Measurements from ENCODE around the gene CLNS1A. TPM values are rescaled to one million over a fixed set of nuclear protein-coding genes. Genes with fewer than 3 reads are reported as not detected.
A peak's percentile ranks its signal among the peaks of the same experiment; 100 is the strongest.
"Not testable (repeated sequence)": the region's sequence is repeated elsewhere in the genome, so short reads cannot be mapped to it uniquely, and the experiment has no call there.

The CLNS1A gene
- total RNA-seq, 1 experiment from 2014 or later = 215 TPM

DNA sequence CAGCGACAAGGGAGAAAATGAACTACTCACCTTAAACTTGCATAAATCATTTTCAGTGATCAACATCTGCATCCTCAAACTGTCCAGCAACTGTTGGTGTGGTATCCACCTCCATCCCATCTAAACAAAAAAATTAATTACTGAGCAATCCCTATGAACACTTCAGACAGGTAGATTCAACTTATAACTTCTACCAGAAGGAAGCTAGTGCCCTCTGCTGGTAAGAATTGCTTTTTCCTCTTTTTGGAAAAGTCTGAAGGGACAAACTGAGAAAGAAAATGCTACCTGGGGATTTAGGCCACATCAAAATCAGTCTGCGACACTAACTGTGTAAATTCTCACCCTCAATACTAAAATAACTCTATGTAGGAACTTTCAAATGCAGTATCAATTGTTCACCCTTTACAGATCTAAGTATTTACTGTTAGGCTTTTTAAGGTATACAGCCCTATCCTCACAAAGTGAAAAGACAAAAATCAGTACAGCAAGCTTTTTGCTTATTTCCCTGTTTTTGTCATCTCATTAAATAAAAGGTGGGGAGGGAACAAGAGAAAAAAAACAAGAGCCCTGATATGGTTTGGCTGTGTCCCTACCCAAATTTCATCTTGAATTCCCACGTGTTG is 17.9 kb downstream of the CLNS1A start:
- DNase-seq (ENCODE audit: low spot score) = peak; percentile 14

DNA sequence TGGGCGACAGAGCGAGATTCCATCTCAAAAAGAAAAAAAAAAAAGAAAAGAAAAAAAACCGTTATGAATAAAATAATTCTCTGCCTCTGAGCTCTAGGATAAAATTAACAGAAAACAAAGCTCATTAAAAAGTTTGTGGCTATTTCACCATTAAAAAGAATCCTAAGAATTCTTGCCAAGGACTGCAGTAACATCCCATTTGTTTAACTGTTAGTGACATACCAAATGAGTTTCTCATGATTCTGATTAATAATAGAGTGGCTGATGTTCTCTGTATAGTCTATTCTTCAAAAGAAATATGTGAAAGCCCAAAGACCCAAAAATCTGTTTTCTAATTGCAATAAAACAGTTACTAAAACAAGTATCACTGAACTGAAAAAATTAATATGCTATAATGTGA is 19.7 kb downstream of the CLNS1A start:
- no peak for DNase-seq (ENCODE audit: low spot score)

- no peak for DNase-seq (ENCODE audit: low spot score)
Measured at GRCh38 chr11:77611921-77612320, 25.7 kb downstream of the CLNS1A start.

DNA sequence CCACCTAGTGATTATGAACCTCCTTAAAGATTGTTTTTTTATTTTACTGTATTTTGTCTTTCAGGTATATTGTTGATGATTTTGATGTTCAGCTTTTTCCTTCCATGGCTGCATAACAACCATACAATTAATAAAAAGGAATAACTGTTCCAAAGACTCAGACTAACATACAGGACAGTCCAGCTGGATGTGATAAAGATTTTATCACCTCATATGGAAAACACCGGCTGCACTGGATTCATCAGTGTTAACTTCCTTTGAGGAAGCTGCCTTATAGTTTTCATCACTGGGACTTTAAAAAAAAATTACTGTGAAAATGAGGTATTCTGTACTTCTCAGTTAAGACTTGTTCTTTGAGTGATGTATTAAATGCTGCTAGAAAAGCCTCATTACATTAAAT is 28.4 kb downstream of the CLNS1A start:
- no peak for DNase-seq (ENCODE audit: low spot score)

- DNase-seq (ENCODE audit: low spot score) = no peak
Measured at GRCh38 chr11:77604281-77604680, 33.3 kb downstream of the CLNS1A start.

DNA sequence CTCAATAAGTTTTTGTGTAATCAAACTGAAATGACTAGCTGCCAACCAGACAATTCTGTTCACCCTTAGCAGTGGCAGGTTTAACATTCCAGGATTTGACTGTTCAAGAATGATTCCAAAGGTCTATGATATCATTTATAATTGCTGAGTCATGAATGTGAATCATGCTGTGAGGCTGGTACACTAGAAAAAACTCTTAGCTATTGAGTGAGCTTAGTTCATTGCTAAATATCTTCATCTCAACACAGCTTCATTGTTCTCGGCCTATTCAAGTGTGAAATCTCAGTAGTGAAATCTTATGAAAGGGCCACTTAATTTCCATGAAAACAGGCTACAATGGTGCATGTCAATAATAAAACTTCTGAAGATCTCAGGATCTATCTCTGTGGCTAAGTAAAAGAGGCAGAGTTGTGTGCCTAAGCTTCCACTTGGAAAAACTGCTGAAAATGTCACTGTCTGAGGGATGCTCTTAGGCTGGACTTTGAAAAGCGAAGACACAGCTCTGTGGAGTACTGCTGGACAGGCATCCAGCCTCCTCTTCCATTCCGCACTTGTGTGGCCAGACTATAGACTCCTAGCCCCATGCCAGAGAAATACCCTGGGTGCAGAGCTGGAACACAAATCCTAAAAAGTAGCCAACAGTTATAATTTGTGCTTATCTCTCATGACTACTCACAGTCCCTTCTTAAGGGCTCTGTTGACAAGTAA is 35.1 kb downstream of the CLNS1A start:
- DNase-seq (ENCODE audit: low spot score) = peak; percentile 37

DNA sequence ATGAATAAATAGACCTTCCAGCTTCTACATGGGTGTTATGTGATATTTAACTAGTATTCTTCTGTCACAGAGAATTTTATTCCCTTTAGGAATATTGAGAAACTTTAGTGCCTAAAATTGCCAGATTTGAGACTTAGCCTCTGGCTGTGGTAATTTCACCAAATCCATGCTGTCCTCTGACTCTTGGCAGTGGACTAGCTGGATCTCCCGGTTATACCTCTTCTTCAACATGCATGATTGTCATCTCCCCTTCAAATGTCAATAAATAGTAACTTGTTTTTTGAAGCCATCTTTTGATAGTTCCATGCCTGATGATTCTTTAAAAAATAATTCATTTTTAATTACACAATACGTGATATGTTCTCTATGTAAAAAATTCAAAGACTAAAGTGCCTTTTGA is 39.4 kb downstream of the CLNS1A start:
- no peak for DNase-seq (ENCODE audit: low spot score)

GRCh38 chr11:77596626-77597025 is 41.0 kb downstream of the CLNS1A start:
- no peak for DNase-seq (ENCODE audit: low spot score)

DNA sequence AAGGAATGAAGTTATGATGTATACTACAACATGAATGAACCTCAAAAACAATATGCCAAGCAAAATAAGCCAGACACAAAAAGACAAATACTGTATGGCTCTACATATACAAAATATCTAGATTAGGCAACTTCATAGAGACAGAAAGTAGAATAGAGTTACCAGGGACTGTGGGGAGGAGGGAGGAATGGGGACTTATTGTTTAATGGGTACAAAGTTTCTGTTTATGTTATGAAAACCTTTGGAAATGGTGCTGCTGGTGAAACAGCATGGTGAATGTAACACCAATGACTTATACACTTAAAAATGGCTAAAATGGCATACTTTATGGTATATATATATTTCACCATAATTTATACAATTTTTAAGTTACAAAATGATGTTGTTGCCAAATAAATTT is 43.7 kb downstream of the CLNS1A start:
- no peak for DNase-seq (ENCODE audit: low spot score)

DNA sequence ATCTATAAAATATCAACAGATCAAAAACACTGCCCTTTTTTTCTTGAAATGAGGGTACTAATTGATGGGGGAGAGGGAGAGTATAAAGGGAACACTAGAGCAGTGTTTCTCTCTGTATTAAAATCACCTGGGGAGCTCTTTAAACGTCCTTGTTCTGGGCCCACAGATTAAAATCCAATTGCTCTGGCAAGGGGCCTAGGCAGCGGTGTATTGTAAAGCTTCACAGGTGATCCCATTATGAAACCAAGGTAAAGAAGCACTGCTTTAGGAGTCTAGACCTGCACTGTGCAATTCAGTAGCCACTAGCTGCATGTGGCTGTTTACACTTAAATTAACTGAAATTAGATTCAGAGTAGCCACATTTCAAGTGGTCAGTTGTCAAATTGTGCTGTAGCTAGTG is 44.9 kb downstream of the CLNS1A start:
- DNase-seq (ENCODE audit: low spot score) = no peak

- DNase-seq (ENCODE audit: low spot score) = no peak
Measured at GRCh38 chr11:77590194-77590782, 47.3 kb downstream of the CLNS1A start.

GRCh38 chr11:77589521-77590193 is 47.9 kb downstream of the CLNS1A start, which contains the start of gene AQP11:
AQP11 (plus strand) TSS chr11:77589953; CDS start chr11:77589993, 40 bp downstream.
- DNase-seq (ENCODE audit: low spot score) = peak; percentile 65

- no peak for DNase-seq (ENCODE audit: low spot score)
Measured at GRCh38 chr11:77589181-77589520, 48.4 kb downstream of the CLNS1A start.

DNA sequence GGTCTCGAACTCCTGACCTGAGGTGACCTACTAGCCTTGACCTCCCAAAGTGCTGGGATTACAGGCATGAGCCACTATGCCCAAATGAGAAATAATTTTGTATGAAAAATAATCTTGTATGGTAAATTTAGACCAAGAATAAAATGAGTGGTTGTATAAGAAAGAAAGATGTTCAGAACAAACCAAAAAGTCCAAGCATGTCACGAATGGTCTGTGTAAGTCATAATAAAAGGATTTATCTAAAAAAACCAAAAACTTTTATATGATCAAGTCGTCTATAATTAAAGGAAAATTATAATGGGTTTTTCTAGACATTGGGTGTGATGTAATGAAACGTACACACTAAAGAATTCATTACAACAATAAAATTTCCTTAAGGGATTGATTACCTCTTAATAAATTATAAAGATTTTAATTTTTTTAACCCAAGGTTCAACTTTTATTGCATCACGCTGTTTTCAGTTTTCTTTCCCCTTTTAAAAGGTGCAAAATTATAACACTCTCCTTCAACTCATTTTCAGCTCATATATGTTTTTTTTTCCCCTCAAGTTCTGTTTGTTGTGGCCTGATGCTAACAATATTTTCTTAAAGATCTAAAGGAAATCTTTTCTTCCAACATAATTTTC is 56.8 kb downstream of the CLNS1A start:
- DNase-seq (ENCODE audit: low spot score) = no peak

- DNase-seq (ENCODE audit: low spot score) = not testable (repeated sequence)
Measured at GRCh38 chr11:77575428-77575827, 62.2 kb downstream of the CLNS1A start.

DNA sequence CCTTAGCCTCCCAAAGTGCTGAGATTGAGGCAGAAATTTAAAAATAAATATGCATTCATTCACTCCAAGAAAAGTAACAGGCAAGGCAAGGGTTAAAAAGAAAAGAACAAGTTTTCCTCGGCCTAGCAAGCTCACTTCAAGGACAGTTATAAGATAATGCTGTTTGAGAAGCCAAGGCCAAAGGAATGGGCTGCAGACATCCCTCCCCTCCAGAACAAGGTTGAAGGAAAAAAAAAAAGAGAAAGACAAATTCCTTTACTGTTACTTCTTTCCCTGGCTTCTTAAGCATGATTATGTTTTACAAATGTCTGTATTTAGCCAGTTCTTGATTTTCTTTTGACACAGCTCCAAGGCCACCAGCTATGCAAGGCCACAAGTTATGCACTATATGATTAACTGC is 66.7 kb downstream of the CLNS1A start:
- not testable (repeated sequence) for DNase-seq (ENCODE audit: low spot score)

DNA sequence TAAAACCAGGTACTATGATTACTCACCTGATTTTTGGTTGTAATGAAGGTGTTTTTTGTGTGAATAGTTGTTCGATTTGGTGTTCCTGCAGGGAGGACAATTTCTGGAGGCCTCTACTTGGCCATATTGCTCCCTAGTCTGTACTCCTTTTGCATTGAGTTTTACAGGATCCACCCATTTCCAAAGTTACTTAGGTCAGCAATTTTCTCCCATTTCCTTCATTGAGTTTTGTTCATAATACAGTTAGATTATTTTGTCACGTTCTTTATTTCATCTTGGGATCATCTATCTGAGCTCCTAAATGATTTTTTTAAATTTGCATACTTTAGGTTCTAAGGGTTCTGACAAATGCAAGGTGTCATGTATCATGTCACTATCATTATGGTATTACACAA is 67.9 kb downstream of the CLNS1A start:
- no peak for DNase-seq (ENCODE audit: low spot score)

DNA sequence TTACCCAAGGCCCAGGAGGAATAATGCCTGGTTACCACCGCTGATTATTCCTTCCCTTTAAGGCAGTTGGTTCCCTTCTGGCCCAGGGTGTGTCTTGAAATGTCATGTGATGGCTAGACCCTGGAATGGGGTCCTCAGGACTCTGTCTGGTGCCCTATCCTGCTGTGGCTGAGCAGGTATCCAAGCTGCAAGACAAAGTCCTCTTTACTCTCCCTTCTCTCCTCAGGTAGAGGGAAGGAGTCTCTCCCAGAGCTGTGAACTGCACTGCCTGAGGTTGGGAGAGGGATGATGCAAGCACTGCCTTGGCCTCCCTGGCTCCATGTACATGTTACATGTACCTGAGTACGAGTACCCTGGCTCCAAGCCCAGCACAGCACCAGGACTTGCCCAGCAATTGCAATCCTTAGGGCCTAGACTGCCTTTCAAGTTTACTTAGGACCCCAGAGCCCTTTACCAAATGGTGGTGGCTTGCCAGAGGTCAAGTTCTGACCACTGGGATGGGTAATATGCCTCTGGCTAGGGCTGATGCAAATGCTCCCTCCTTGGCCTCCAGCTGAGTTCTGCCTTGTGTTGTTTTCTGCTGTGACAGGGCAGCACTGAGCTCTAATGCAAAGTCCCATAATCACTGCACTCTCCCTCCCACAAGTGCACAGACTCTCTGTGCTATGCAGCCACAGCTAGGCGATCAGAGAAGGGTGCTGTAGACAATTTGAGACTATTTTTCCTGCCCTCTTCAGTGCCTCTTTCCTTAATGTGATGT is 68.5 kb downstream of the CLNS1A start:
- no peak for DNase-seq (ENCODE audit: low spot score)

- DNase-seq (ENCODE audit: low spot score) = no peak
Measured at GRCh38 chr11:77568306-77568705, 69.3 kb downstream of the CLNS1A start.
